Tibial artery (tissue), 4 donors: Measurements from ENCODE around the gene ZC3H12C.

Source experiments
- DNase-seq, 2 donors: peaks; one replicate each; pipeline ENCODE4 v3.0.0-alpha.2; 2019
- H3K27ac ChIP-seq, 2 donors: fragments of 200-600 bp; sonication (generic) in 1 of 2; 1 replicate in 1 of 2; 2 replicates in 1 of 2; pipeline ENCODE4 v1.5.1; 2018 to 2019; ENCODE audit warnings: mild to moderate bottlenecking in 1 of 2
- H3K27me3 ChIP-seq, 2 donors: fragments of 200-600 bp; sonication (generic) in 1 of 2; one replicate each; pipeline versions ENCODE4 v1.5.1 to v1.6.0; 2016 to 2019
- H3K36me3 ChIP-seq, 3 donors: fragments of 200-600 bp; sonication (generic) in 2 of 3; one replicate each; pipeline ENCODE4 v1.5.1; 2016 to 2019; ENCODE audit warnings: mild to moderate bottlenecking in 2 of 3
- H3K4me1 ChIP-seq, 4 donors: fragments of 200-600 bp; sonication (generic) in 2 of 4; 1 replicate in 3 of 4; 2 replicates in 1 of 4; pipeline ENCODE4 v1.5.1; 2016 to 2019
- H3K4me3 ChIP-seq, 2 donors: fragments of 200-600 bp; sonication (generic) in 1 of 2; 1 replicate in 1 of 2; 2 replicates in 1 of 2; pipeline ENCODE4 v1.5.1; 2018 to 2019; ENCODE audit warnings: mild to moderate bottlenecking in 2 of 2
- H3K9me3 ChIP-seq, 3 donors: fragments of 200-600 bp; sonication (generic) in 1 of 3; one replicate each; pipeline ENCODE4 v1.5.1; 2016 to 2019
- CTCF ChIP-seq, 2 experiments: fragments of 200-600 bp in 1 of 2; fragments of 450-650 bp in 1 of 2; IDR thresholded peaks; one replicate each; pipeline ENCODE4 v1.5.1; 2017 to 2019; ENCODE audit warnings: antibody characterized with exemption in 2 of 2, mild to moderate bottlenecking in 1 of 2, moderate library complexity in 1 of 2
- intact Hi-C: fragments of 100-400 bp; cut with DNase I; formaldehyde crosslinking; loops from one replicate; pipeline ENCODE4 v1.15.0; 2023; ENCODE audit warnings: low total_unique reads

The ZC3H12C gene

GRCh38 chr11:110077831-110078325 is 15.3 kb upstream of the ZC3H12C start:
- Histone ChIP-seq H3K4me1 (no peaks in the 10 kb centered on the region), H3K36me3 (no peaks in the 10 kb centered on the region), H3K9me3 (no peaks in the 10 kb centered on the region), H3K27me3 (peaks cover 0 to 3% of the 10 kb centered on the region in 2 donors), H3K4me3 (no peak overlapping the region), H3K27ac (no peak overlapping the region)
- TF ChIP-seq CTCF (IDR thresholded peaks at IDR 0.05) = no peak
- no peak for DNase-seq
- intact Hi-C loops = no loop called here

- DNase-seq = no peak
- Histone ChIP-seq H3K9me3 (no peaks in the 10 kb centered on the region), H3K27me3 (peaks cover 0 to 3% of the 10 kb centered on the region in 2 donors), H3K27ac (no peak overlapping the region), H3K4me3 (no peak overlapping the region), H3K4me1 (no peaks in the 10 kb centered on the region), H3K36me3 (no peaks in the 10 kb centered on the region)
- intact Hi-C loops = no loop called here
- no peak for TF ChIP-seq CTCF (IDR thresholded peaks at IDR 0.05)
Observed at GRCh38 chr11:110078923-110079544, 14.2 kb upstream of the ZC3H12C start.

GRCh38 chr11:110079726-110080125 is 13.5 kb upstream of the ZC3H12C start:
- no peak for TF ChIP-seq CTCF (IDR thresholded peaks at IDR 0.05)
- H3K27me3 ChIP-seq = peaks cover 0 to 3% of the 10 kb centered on the region in 2 donors
- no peak overlapping the region for H3K27ac ChIP-seq
- H3K36me3 ChIP-seq = no peaks in the 10 kb centered on the region
- H3K4me3 ChIP-seq = no peak overlapping the region
- DNase-seq = no peak
- no peaks in the 10 kb centered on the region for H3K9me3 ChIP-seq
- intact Hi-C loops = no loop called here
- H3K4me1 ChIP-seq = no peaks in the 10 kb centered on the region

GRCh38 chr11:110081462-110082376 is 11.5 kb upstream of the ZC3H12C start:
- no peak for DNase-seq
- no peak for TF ChIP-seq CTCF (IDR thresholded peaks at IDR 0.05)
- Histone ChIP-seq H3K9me3 (no peaks in the 10 kb centered on the region), H3K4me3 (no peak overlapping the region), H3K4me1 (no peaks in the 10 kb centered on the region), H3K36me3 (no peaks in the 10 kb centered on the region), H3K27ac (no peak overlapping the region), H3K27me3 (no peaks in the 10 kb centered on the region)
- intact Hi-C loops = no loop called here

GRCh38 chr11:110082899-110083298 is 10.3 kb upstream of the ZC3H12C start:
- intact Hi-C loops = no loop called here
- H3K27me3 ChIP-seq = no peaks in the 10 kb centered on the region
- H3K9me3 ChIP-seq = no peaks in the 10 kb centered on the region
- TF ChIP-seq CTCF (IDR thresholded peaks at IDR 0.05) = no peak
- no peaks in the 10 kb centered on the region for H3K4me1 ChIP-seq
- no peak overlapping the region for H3K4me3 ChIP-seq
- no peak for DNase-seq
- no peak overlapping the region for H3K27ac ChIP-seq
- no peaks in the 10 kb centered on the region for H3K36me3 ChIP-seq
